CD4-positive, alpha-beta T cell treated with Interleukin-6 at 100 ng/mL for 8 hours (primary cell): ENCODE measurements around the gene GRID2IP.
A peak's percentile ranks its signal among the peaks of the same experiment; 100 is the strongest.

Experiments used
- DNase-seq: peaks from one replicate; pipeline ENCODE4 v3.0.0-alpha.2; 2020; ENCODE audit warnings: mixed read lengths, low spot score

Gene GRID2IP

DNA sequence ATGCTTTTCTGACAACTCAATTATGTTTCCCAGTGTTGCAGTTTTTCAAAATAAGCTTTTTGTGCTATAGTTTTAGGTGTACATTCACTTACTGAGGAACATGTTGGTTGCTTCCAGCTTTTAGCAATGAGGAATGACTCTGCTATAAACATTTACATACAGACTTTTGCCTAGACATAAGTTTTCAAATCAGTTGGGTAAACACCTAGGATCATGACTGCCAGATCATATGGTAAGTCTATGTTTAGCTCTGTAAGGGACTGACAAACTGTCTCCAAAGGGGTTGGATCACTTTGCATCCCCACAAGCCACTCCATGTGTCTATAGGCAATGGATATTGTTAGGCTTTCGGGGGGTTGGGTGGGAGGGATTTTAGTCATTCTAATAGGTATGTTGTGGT lies 10.8 kb upstream of the GRID2IP start:
- DNase-seq: no peak

- no peak for DNase-seq
These were observed 8.6 kb upstream of the GRID2IP start for GRCh38 chr7:6559896-6560295.

- peak; percentile 9 for DNase-seq
These were observed 7.6 kb upstream of the GRID2IP start for GRCh38 chr7:6558837-6559236.

- no peak for DNase-seq
These were observed 4.9 kb upstream of the GRID2IP start for GRCh38 chr7:6556196-6556595.

GRCh38 chr7:6554848-6555247 lies 3.6 kb upstream of the GRID2IP start:
- DNase-seq: no peak

DNA sequence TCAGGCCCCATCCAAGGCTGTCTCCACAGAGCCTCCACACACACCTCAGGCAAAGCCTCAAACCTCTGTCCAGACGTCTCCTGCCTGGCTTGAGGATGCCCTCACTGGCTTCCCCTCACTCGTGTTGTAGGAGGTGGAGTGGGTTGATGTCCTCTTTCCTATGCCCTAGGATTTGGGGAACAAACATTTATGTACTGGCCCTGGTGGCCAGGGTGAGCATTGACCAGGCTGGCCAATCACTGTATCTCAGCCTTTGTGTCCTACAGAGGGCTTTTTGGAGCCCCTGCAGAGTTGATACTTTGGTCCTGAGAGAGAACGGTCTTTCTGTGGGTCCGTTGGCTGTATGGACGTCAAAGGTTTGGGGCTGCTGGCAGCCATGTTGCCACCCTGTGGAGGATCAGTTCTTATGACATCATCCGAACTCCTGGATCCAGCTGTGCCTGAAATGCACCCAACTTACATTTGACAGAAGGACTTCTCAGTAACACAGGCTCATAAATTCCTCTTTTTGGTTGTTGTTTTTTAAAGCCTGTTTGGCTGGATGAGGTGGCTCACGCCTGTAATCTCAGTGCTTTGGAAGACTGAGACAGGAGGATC lies 2.3 kb upstream of the GRID2IP start:
- DNase-seq: no peak

- DNase-seq: no peak
These were observed 3.9 kb downstream of the GRID2IP start for GRCh38 chr7:6547400-6547799.

DNA sequence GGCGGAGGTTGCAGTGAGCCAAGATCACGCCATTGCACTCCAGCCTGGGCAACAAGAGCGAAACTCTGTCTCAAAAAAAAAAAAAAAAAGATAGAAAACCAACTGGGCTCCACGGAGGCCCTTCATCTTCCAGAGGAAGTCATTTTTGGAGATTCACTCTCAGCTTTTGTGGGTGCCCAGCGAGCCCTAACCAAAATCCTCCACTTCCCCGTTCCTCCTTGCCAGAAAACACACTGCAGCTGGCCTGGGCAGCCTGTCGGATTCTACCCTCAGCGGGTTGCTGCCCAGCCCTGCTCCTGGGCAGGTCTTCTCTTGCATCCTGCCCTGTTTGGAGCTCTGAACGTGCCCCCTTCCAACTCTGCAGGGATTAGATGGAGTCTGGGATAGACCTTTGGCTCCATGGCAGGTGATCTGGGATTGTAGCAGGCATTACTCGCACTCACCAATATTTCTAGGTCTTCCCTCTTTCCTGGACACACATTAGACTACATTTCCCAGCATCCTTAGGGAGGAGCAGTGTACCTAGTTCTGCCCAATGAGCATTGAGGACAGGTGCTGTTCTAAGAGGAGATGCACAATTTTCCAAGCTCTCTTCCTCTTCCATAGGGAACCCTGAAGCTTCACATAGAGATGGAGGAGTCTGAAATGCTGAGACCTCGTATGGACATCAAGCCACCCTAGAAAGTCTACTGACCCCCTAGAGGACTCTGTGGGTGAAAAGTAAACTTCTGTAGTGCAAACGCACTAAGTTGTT lies 4.6 kb downstream of the GRID2IP start:
- DNase-seq: no peak

DNA sequence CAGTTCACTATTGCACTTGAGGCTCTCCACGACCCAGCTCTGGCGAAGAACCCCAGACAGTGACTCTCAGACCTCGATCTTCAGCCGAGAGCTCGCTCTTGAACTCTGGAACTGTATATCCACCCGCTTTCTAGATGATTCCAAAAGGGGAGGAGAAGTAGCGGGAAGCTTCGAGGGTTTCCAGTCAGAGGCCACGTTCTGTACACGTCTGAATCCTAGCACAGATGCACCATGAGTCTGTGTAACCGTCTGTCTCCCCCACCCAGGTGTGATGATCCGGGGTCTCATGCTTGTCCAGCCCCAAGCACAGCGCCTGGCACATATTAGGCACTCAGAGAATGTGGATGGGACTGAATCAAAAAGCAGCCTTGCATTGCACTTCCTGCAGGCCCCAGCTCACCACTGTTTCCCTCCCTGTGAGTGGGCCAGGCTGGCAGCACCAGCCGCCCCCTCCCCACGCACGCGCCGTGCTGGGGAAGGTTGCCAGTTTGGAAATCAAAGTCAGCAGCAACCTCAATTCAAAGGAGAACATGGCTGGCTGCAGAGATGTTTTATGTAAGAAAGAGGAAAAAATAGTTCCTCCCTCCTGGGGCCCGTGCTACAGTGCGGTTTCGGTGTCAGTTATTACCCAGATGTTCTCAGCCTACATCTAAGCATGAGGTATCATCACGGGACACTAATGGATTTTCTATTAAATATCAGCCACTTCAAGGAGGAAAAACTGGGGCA lies 5.7 kb downstream of the GRID2IP start:
- DNase-seq: no peak

DNA sequence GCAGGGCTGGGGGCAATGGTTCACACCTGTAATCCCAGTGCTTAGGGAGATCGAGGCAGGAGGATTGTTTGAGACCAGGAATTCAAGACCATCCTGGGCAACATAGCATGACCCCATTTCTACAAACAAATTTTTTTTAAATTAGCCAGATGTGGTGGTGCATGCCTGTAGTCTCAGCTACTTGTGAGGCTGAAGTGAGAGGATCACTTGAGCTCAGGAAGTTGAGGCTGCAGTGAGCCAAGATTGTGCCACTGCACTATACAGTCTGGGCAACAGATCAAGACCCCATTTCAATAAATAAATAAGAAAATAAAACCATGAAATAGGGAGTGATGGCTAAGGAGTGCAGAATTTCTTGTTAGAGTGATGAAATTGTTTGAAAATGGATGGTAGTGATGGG lies 8.9 kb downstream of the GRID2IP start:
- DNase-seq: no peak

DNA sequence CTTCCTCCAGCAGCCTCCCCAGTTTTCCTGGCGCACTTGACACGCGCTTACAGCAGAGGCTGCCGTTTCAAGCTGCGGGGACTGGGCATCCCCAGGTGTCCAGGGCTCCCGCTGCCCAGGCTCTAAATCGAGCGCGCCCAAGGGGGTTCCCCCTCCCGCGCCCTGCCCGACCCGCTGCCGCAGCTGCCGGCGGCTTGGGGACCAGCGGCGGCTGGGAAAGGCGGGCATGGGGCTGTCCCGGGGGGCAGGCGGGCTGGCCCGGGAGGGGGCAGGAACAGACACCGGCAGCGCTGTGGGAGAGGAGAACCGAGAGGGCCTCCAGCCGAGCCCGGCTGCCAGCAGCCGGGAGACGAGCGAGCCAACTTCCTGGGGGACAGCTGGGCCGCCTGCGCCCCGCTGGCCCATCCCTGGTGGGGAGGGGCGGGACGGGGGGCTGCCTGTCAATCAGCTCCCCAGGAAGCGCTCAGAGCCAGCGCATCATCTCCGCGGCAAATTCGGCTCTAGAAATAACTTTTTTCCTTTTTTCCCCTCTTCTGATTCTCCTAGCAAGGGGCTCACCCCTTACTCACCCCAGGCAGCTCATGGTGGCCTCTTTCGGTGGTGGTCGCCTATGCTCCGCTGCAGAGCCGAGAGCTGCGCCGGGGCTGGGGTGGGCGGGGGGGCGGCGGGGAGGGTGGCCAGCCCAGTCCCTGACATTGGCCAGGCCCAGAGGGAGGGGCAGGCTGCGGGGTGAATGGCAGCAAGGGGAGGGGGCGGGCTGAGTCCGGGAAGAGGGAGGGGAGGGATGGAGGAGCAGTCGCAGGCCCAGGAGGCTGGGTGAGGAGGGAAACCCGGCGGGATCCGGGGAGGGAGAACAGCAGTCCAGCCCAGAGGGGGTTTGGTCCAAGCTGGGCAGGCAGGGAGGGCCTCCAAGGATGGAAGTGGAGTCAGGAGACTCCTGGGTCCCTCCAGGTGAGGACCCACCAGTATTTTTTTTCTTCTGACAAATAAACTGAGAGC lies 14.7 kb downstream of the GRID2IP start:
- no peak for DNase-seq

- no peak for DNase-seq
These were observed 17.3 kb downstream of the GRID2IP start for GRCh38 chr7:6533893-6534495.

- no peak for DNase-seq
These were observed 18.7 kb downstream of the GRID2IP start for GRCh38 chr7:6532516-6532915.

DNA sequence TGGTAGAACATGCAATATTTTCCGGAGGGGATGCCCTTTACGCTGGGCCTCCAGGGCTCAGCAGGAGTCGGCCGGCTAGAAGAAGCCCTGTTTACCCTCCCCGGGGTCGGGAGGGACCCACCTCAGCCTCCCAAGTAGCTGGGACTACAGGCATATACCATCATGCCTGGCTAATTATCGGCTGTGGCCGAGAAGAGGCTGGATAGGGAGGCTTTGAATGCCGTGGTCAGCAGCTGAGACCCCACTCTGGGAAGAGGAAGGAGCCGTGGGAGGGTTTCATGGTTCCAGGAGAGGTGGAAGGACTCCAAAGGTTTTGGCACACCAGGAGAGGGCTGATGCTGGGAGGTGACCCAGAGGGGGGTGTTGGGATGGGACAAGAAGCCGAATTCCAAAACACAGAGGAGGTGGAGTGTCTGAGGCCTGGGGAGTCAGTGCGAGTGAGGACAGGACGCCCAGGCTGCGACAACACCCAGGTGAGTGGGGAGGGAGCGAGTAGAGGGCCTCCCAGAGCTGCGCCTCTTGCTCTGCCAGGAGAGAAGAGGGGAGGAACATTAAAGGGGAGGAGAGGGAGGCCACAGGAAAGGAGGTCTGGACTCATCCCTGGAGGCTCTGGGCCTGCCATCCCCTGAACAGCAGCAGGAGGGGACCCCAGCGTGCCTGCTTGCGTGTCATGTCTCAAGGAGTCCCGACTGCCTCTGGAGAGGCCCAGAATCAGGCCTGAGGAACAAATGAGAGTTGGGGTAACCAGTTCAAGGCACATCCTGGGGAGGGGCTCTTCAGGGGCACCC lies 19.6 kb downstream of the GRID2IP start:
- no peak for DNase-seq

DNA sequence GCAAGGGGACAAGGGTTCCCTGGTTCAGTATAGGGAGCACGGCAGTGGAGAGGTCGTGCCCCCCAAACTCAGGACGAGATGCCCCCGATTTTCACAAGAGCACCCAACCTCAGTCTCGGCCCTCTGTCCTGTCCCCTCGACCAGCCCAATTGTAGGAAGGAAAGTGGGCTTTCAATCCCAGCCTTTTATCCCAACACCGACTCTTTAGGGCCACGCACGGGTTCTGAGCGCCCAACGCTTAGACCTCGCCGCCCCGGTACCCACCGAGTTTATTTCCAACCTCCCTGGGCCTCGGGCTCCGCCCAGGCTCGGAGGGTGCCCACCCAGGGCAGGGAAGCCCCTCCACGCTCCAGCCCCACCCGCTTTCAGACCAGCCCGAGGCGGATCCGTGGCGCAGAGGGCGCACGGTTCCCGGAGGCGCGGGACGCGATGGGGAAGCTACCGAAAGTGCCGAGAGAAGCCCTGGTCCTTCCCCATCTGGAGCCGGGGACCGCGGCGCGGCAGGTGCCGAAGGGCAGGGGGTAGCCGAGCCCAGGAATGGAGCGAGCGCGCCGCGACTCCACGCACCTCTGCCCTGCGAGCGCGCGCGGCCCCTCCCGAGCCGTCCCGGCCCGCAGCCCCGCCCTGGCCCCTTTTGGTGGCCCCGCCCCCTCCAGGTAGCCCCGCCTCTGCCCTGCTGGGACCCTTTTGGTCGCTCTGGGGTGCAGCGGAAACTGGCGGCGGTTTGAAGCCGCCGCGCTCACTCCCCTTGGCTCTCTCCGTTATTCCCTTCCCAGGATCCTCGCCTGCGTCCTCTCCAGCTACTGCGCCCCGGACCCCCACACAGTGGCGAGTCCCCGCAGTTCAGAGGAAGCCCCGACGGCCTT lies 20.4 kb downstream of the GRID2IP start:
- DNase-seq: peak; percentile 52

DNA sequence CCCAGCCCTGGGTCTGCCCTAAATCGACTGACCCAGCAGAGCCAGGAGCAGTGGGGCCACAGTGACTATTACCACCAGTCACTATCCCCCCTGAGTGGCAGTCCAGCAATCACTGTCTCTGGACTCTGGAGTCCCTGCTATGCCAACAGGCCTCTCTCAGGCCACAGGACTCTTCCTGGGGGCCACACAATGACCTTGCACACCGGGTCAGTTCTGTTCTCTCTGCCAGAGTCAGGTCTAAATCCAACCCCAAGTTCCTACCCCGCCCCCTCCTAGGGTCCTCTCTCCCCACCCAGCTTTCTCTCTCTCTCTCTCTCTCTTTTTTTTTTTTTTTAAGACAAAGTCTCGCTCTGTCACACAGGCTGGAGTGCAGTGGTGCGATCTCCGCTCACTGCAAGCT lies 21.6 kb downstream of the GRID2IP start:
- DNase-seq: no peak

DNA sequence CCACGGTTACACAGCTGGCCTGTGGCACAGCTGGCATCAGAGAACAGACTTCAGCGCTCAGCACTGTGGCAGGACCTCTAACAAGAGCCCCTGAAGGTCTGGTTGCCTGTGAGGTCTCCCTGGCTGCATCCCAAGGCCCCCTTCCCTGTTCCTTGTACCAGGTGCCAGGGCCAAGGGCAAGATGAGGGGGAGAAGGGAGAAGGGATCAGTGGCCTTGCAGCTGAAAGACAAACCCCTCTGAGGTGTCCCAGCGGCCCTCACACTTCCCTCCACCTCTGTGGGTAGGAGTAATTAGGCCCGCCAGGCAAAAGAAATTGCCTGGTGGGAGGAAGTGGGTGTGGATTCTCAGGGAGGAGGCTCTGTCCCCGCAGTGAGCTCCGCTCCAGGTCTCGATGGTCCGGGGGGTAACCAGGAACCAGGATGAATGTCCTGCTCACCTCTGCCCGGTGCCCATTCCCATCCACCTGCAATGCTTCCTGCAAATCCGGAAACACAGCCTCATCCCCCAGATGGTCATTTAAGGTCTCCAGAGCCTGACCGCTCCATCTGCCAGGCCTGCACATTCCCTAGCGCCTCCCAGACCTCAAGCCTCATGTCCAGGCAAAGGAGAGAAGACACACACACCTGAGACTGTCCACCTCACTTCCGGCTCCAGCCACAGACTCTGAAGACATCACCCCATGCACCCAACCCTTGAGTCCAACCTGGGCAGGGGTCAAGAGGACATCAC lies 22.7 kb downstream of the GRID2IP start:
- DNase-seq: no peak

- DNase-seq: no peak
These were observed 24.3 kb downstream of the GRID2IP start for GRCh38 chr7:6526997-6527378.
